HepG2 (cell line): ENCODE results near the gene TEX35. TPM values are rescaled to one million over a fixed set of nuclear protein-coding genes. Genes with fewer than 3 reads are reported as not detected.

Experiments
- BORCS8-MEF2B ChIP-seq: sonication (generic); formaldehyde crosslinking; IDR thresholded peaks from 2 replicates; pipeline ENCODE4 v1.8.0; 2022; ENCODE audit warnings: mild to moderate bottlenecking, missing genetic modification reagents
- CENPBD1 ChIP-seq: sonication (generic); formaldehyde crosslinking; IDR thresholded peaks from 2 replicates; pipeline ENCODE4 v1.8.0; 2022; ENCODE audit warnings: missing genetic modification reagents, low read depth, mild to moderate bottlenecking, borderline replicate concordance
- FOSL2 ChIP-seq: sonication (generic); formaldehyde crosslinking; IDR thresholded peaks from 2 replicates; pipeline ENCODE4 v1.4.0; 2020; ENCODE audit warnings: missing genetic modification reagents
- FOXP4 ChIP-seq: sonication (generic); formaldehyde crosslinking; IDR thresholded peaks from 2 replicates; pipeline ENCODE4 v1.4.0; 2020; ENCODE audit warnings: missing genetic modification reagents
- NR0B2 ChIP-seq: sonication (generic); formaldehyde crosslinking; IDR thresholded peaks from 2 replicates; pipeline ENCODE4 v1.4.0; 2020; ENCODE audit warnings: mild to moderate bottlenecking, missing genetic modification reagents
- RARG ChIP-seq: sonication (generic); formaldehyde crosslinking; IDR thresholded peaks from 2 replicates; pipeline ENCODE4 v1.4.0; 2020; ENCODE audit warnings: low read depth, mild to moderate bottlenecking, missing genetic modification reagents
- SMYD3 ChIP-seq: sonication (generic); formaldehyde crosslinking; IDR thresholded peaks from 2 replicates; pipeline ENCODE4 v1.8.1; 2023; ENCODE audit warnings: mild to moderate bottlenecking, missing genetic modification reagents
- THRA ChIP-seq: sonication (generic); formaldehyde crosslinking; IDR thresholded peaks from 2 replicates; pipeline ENCODE4 v1.4.0; 2020; ENCODE audit warnings: missing genetic modification reagents, borderline replicate concordance
- ZBTB8A ChIP-seq: sonication (generic); formaldehyde crosslinking; IDR thresholded peaks from 2 replicates; pipeline ENCODE4 v1.4.0; 2020; ENCODE audit warnings: mild to moderate bottlenecking, low read depth, missing genetic modification reagents, borderline replicate concordance
- ZNF160 ChIP-seq: sonication (generic); formaldehyde crosslinking; IDR thresholded peaks from 2 replicates; pipeline ENCODE4 v1.8.0; 2022; ENCODE audit warnings: mild to moderate bottlenecking, inconsistent platforms, missing genetic modification reagents
- ZNF296 ChIP-seq: sonication (generic); formaldehyde crosslinking; conservative IDR thresholded peaks from 2 replicates; pipeline ENCODE4 v1.5.0; 2020; ENCODE audit warnings: mild to moderate bottlenecking, missing genetic modification reagents
- ZNF329 ChIP-seq: sonication (generic); formaldehyde crosslinking; IDR thresholded peaks from 2 replicates; pipeline ENCODE4 v1.9.0; 2021; ENCODE audit warnings: low read depth, mild to moderate bottlenecking, missing genetic modification reagents
- ZNF44 ChIP-seq: sonication (generic); formaldehyde crosslinking; IDR thresholded peaks from 2 replicates; pipeline ENCODE4 v1.5.1; 2020; ENCODE audit warnings: mild to moderate bottlenecking, missing genetic modification reagents
- ZNF530 ChIP-seq: sonication (generic); formaldehyde crosslinking; IDR thresholded peaks from 2 replicates; pipeline ENCODE4 v1.5.0; 2020; ENCODE audit warnings: low read depth, mild to moderate bottlenecking, missing genetic modification reagents
- ZNF547 ChIP-seq: sonication (generic); formaldehyde crosslinking; IDR thresholded peaks from 2 replicates; pipeline ENCODE4 v1.5.1; 2020; ENCODE audit warnings: mild to moderate bottlenecking, missing genetic modification reagents
- ZNF687 ChIP-seq: sonication (generic); formaldehyde crosslinking; IDR thresholded peaks from 2 replicates; pipeline ENCODE4 v1.5.1; 2020; ENCODE audit warnings: mild to moderate bottlenecking, missing genetic modification reagents, moderate library complexity
- ZNF710 ChIP-seq: sonication (generic); formaldehyde crosslinking; IDR thresholded peaks from 2 replicates; pipeline ENCODE4 v1.5.0; 2020; ENCODE audit warnings: mild to moderate bottlenecking, missing genetic modification reagents, borderline replicate concordance
- ZNF777 ChIP-seq: sonication (generic); formaldehyde crosslinking; IDR thresholded peaks from 2 replicates; pipeline ENCODE4 v1.4.0; 2020; ENCODE audit warnings: missing genetic modification reagents
- polyA plus RNA-seq, 8 experiments: library from polyadenylated mRNA; depleted of rRNA in 3 of 8; stranded (reverse) in 7 of 8; unstranded in 1 of 8; fragments of >200 nt; fragmentation: Illumina TruSeq in 4 of 8; extraction: Trizol in 4 of 8; gene quantifications; 2 replicates each; pipeline versions ENCODE4 v1.2.1 to v1.2.3, GENCODE V29; 2011 to 2016; ENCODE audit warnings: low read depth in 4 of 8, missing spikeins in 1 of 8, mixed read lengths in 1 of 8; ENCODE audit not compliant: insufficient read depth in 1 of 8
- total RNA-seq, 5 experiments: library from RNA; depleted of rRNA; stranded (reverse); fragments of >200 nt; fragmentation: Illumina TruSeq; extraction: Trizol; gene quantifications; 2 replicates each; pipeline ENCODE4 v1.2.3, GENCODE V29; 2016; ENCODE audit warnings: low read depth in 1 of 5

TEX35 gene
- total and polyA plus RNA-seq, 2 of the 13 experiments (the other 11 are each of a cell fraction or from before 2014, with no cell fraction given), result not detected

GRCh38 chr1:178541829-178542553 is 29.1 kb downstream of the TEX35 start (continued):
- TF ChIP-seq THRA (no peak; the same call in 1 of the 2 replicates), ZBTB8A (CRISPR knock-in tag) (no peak), NR0B2 (CRISPR knock-in tag) (no peak; the same call in 1 of the 2 replicates), FOSL2 (CRISPR knock-in tag) (no peak), RARG (no peak), ZNF710 (CRISPR knock-in tag) (peak; percentile 41), ZNF296 (CRISPR knock-in tag) (0 out of 2 replicates have a peak, but pooled peaks have one; percentile 63), ZNF547 (CRISPR knock-in tag) (no peak), FOXP4 (CRISPR knock-in tag) (peak; percentile 71), ZNF777 (CRISPR knock-in tag) (no peak), ZNF329 (CRISPR knock-in tag) (0 out of 2 replicates have a peak, but pooled peaks have one; percentile 35), ZNF530 (CRISPR knock-in tag) (no peak), ZNF44 (CRISPR knock-in tag) (no peak), SMYD3 (CRISPR knock-in tag) (no peak; the same call in 1 of the 2 replicates), BORCS8-MEF2B (CRISPR knock-in tag) (no peak), CENPBD1 (CRISPR knock-in tag) (no peak), ZNF687 (peak; percentile 84), ZNF160 (CRISPR knock-in tag) (peak; percentile 66; the same call in 1 of the 2 replicates)
